IMR-90 (cell line): ENCODE results near the gene NKIRAS1.

Experiments
- CEBPB ChIP-seq: IDR thresholded peaks from 2 replicates; pipeline ENCODE4 v1.6.1; 2012; ENCODE audit warnings: low read depth, low read length, improper control_type of control experiment
- CHD1 ChIP-seq: IDR thresholded peaks from 2 replicates; pipeline ENCODE4 v1.6.1; 2012; ENCODE audit warnings: low read depth, low read length, improper control_type of control experiment
- POLR2A ChIP-seq: IDR thresholded peaks from 2 replicates; pipeline ENCODE4 v1.6.1; 2012; ENCODE audit warnings: mild to moderate bottlenecking, low read depth, low read length
- TF ChIP-seq, protein P1 (sequence below): conservative IDR thresholded peaks from 2 replicates; pipeline ENCODE4 v1.5.1; 2012; ENCODE audit warnings: mild to moderate bottlenecking, low read depth, low read length, improper control_type of control experiment
- TF ChIP-seq, protein P2 (sequence below): fragments of 150-350 bp; IDR thresholded peaks from 2 replicates; pipeline ENCODE4 v1.6.1; 2017; ENCODE audit warnings: mild to moderate bottlenecking, antibody characterized with exemption, low read length, low read depth

DNA sequence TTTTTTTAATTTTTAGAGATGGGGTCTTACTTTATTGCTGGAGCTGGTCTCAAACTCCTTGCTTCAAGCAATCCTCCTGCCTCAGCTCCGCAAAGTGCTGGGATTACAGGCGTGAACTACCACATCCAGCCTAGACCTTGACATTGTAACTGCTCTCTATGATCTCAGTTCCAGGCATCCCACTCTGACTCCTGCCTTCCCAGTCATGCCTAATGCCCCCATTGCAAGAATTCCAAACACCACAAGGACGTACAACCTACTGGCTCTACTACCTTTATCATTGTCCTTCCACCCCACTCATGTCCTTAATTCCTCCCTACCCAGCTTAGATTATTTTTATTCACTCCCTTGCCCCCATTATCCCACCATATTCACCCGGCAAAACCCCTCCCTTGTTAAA is 21.6 kb downstream of the NKIRAS1 start:
- TF ChIP-seq POLR2A (no peak), CHD1 (no peak), CEBPB (no peak)
- TF ChIP-seq, protein P1, sequence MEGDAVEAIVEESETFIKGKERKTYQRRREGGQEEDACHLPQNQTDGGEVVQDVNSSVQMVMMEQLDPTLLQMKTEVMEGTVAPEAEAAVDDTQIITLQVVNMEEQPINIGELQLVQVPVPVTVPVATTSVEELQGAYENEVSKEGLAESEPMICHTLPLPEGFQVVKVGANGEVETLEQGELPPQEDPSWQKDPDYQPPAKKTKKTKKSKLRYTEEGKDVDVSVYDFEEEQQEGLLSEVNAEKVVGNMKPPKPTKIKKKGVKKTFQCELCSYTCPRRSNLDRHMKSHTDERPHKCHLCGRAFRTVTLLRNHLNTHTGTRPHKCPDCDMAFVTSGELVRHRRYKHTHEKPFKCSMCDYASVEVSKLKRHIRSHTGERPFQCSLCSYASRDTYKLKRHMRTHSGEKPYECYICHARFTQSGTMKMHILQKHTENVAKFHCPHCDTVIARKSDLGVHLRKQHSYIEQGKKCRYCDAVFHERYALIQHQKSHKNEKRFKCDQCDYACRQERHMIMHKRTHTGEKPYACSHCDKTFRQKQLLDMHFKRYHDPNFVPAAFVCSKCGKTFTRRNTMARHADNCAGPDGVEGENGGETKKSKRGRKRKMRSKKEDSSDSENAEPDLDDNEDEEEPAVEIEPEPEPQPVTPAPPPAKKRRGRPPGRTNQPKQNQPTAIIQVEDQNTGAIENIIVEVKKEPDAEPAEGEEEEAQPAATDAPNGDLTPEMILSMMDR = no peak
- TF ChIP-seq, protein P2, sequence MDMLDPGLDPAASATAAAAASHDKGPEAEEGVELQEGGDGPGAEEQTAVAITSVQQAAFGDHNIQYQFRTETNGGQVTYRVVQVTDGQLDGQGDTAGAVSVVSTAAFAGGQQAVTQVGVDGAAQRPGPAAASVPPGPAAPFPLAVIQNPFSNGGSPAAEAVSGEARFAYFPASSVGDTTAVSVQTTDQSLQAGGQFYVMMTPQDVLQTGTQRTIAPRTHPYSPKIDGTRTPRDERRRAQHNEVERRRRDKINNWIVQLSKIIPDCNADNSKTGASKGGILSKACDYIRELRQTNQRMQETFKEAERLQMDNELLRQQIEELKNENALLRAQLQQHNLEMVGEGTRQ = no peak
